ENCODE data around the gene MZT1.

MZT1 gene

GRCh38 chr13:72698164-72698563 is 29.3 kb downstream of the MZT1 start:
- Mint-ChIP-seq H3K4me1 (no peaks in the 10 kb centered on the region), H3K9me3 (no peaks in the 10 kb centered on the region), H3K27me3 (peaks cover 16% of the 10 kb centered on the region), H3K27ac (no peak overlapping the region), H3K4me3 (no peak overlapping the region)
- DNase-seq (no peak), ATAC-seq (no peak)

DNA sequence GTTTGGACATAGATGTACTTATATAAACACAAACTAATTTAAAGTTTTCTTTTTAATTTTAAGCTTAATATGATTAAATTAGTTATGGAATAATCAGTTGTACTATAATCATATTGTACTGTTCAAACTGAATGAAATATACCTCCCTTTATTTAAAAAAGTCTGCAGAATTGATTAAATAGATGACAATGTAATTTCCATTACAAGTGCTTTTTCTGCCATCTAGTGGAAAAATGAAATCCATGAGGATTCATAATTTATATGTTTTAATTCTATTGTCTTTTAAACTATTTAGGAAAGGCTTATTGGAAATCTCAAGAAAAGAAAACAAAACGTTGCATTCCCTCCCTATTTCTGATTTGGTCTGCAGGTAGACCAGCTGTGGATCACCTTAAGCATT is 30.9 kb downstream of the MZT1 start:
- Mint-ChIP-seq H3K4me1 (no peaks in the 10 kb centered on the region), H3K27me3 (peaks cover 16% of the 10 kb centered on the region), H3K9me3 (peaks cover 0 to 7% of the 10 kb centered on the region in 2 donors), H3K4me3 (no peak overlapping the region), H3K27ac (no peak overlapping the region)
- DNase-seq (no peak), ATAC-seq (no peak)

DNA sequence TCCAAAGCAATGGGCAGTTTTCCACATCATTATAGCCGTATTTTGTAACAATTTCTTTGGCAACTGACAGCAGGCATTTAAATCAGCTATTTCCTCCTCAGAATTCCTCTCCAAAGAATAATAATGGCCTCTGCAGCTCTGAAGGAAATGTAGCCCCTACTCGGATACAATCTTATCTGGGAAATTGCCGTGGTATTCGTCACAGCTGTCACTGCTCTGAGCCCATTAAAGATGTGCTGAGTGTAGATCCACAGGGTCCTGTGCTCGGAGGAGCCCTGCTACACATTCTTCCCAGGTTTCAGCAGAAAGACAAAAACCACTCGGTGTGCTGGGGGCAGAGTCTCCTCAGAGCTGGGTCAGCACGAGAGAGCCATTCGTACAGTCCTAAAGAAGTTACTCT is 33.1 kb downstream of the MZT1 start:
- Mint-ChIP-seq H3K9me3 (peaks cover 0 to 15% of the 10 kb centered on the region in 2 donors), H3K4me3 (no peak overlapping the region), H3K27ac (no peak overlapping the region), H3K27me3 (peaks cover 27% of the 10 kb centered on the region), H3K4me1 (no peaks in the 10 kb centered on the region)
- DNase-seq: no peak
- ATAC-seq: no peak

GRCh38 chr13:72693832-72694231 is 33.6 kb downstream of the MZT1 start:
- no peak for ATAC-seq
- H3K4me3 Mint-ChIP-seq: no peak overlapping the region
- DNase-seq: no peak
- no peaks in the 10 kb centered on the region for H3K4me1 Mint-ChIP-seq
- H3K9me3 Mint-ChIP-seq: peaks cover 0 to 15% of the 10 kb centered on the region in 2 donors
- H3K27me3 Mint-ChIP-seq: peaks cover 27% of the 10 kb centered on the region
- H3K27ac Mint-ChIP-seq: no peak overlapping the region

DNA sequence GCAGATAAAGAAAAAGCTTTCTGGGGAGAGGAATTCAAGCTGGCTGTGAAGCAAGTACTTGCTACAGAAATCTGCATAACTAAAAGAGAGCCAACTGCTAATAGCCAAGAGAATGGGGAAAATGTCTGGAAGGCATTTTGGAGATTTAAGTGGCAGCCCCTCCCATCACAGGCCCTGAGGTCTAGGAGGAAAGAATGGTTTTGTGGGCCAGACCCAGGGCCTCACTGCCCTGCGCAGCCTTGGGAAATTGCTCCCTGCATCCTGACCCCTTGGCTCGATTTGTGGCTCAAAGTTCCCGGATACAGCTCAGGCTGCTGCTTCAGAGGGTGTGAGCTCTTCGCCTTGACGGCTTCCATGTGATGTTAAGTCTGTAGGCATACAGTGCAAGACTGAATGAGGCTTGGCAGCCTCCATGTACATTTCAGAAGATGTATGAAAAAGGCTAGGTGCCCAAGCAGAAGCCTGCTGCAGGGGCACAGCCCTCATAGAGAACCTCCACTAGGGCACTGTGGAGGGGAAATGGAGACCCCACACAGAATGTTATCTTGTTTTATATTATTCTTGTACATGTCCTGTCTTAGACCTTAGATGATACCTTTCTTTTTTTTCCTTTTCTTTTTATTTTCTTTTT is 34.4 kb downstream of the MZT1 start:
- no peak for ATAC-seq

GRCh38 chr13:72689181-72689696 is 38.2 kb downstream of the MZT1 start:
- no peak for DNase-seq
- Mint-ChIP-seq H3K9me3 (peaks cover 0 to 15% of the 10 kb centered on the region in 2 donors), H3K4me3 (no peak overlapping the region), H3K27me3 (peaks cover 21% of the 10 kb centered on the region), H3K4me1 (no peaks in the 10 kb centered on the region), H3K27ac (no peak overlapping the region)
- no peak for ATAC-seq

More for the DNA sequence above, 34.4 kb downstream of the MZT1 start:
- Mint-ChIP-seq H3K4me3 (no peak overlapping the region), H3K27me3 (peaks cover 27% of the 10 kb centered on the region), H3K27ac (no peak overlapping the region), H3K4me1 (no peaks in the 10 kb centered on the region), H3K9me3 (peaks cover 0 to 15% of the 10 kb centered on the region in 2 donors)
- no peak for DNase-seq

DNA sequence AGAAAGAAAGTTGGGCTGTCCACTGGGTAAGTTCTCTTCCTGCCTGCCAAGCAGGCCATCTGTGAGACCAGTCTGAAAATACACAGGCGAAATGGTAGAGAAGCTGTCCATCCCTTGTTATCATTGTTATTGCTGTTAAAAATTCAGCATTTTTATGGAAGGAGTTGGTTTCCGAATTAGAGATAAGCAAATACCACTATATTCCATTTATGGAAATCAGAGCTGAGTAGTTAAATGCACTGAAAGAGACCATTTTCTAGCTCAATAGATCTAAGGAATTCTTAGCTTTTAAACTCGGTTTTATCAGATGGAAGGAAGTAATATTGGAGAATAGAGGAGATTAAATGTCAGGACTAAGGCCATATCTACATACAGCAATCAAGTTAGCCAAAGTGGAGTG is 40.7 kb downstream of the MZT1 start:
- Mint-ChIP-seq H3K9me3 (peaks cover 0 to 8% of the 10 kb centered on the region in 2 donors), H3K4me3 (no peak overlapping the region), H3K27me3 (peaks cover 21% of the 10 kb centered on the region), H3K4me1 (no peaks in the 10 kb centered on the region), H3K27ac (no peak overlapping the region)
- DNase-seq (no peak), ATAC-seq (no peak)

DNA sequence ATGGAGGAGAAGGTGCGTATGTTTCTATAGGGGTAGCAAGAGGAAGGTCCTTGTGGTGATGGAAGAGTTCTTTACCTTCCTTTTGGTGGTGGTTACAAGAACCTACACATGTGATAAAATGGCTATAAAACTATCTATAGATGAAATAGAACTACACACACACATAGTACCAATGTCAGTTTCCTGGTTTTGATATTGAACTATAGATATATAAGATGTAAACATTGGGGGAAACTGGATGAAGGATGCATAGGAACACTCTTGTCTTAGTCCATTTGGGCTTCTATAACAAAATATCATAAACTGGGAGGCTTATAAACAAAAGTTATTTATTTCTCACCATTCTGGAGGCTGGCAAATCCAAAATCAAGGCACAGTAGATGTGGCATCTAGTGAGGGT is 47.1 kb downstream of the MZT1 start:
- Mint-ChIP-seq H3K27me3 (no peaks in the 10 kb centered on the region), H3K4me1 (no peaks in the 10 kb centered on the region), H3K9me3 (no peaks in the 10 kb centered on the region), H3K4me3 (no peak overlapping the region), H3K27ac (no peak overlapping the region)
- DNase-seq: no peak
- no peak for ATAC-seq

- no peaks in the 10 kb centered on the region for H3K27me3 Mint-ChIP-seq
- H3K4me1 Mint-ChIP-seq: no peaks in the 10 kb centered on the region
- H3K4me3 Mint-ChIP-seq: no peak overlapping the region
- ATAC-seq (no peak), DNase-seq (no peak)
- H3K9me3 Mint-ChIP-seq: no peaks in the 10 kb centered on the region
- H3K27ac Mint-ChIP-seq: no peak overlapping the region
These were observed 49.1 kb downstream of the MZT1 start for GRCh38 chr13:72678312-72678711.

- DNase-seq (no peak), ATAC-seq (no peak)
- no peaks in the 10 kb centered on the region for H3K4me1 Mint-ChIP-seq
- no peaks in the 10 kb centered on the region for H3K27me3 Mint-ChIP-seq
- no peak overlapping the region for H3K4me3 Mint-ChIP-seq
- no peaks in the 10 kb centered on the region for H3K9me3 Mint-ChIP-seq
- H3K27ac Mint-ChIP-seq: no peak overlapping the region
These were observed 50.0 kb downstream of the MZT1 start for GRCh38 chr13:72677431-72677830.

- no peak overlapping the region for H3K27ac Mint-ChIP-seq
- no peaks in the 10 kb centered on the region for H3K4me1 Mint-ChIP-seq
- ATAC-seq: no peak
- H3K4me3 Mint-ChIP-seq: no peak overlapping the region
- no peaks in the 10 kb centered on the region for H3K9me3 Mint-ChIP-seq
- no peaks in the 10 kb centered on the region for H3K27me3 Mint-ChIP-seq
- no peak for DNase-seq
These were observed 61.0 kb downstream of the MZT1 start for GRCh38 chr13:72666391-72666790.

- H3K9me3 Mint-ChIP-seq: no peaks in the 10 kb centered on the region
These were observed 64.9 kb downstream of the MZT1 start for GRCh38 chr13:72662548-72662947.

More at GRCh38 chr13:72662548-72662947, 64.9 kb downstream of the MZT1 start:
- H3K27me3 Mint-ChIP-seq: no peaks in the 10 kb centered on the region
- no peak for DNase-seq
- no peak overlapping the region for H3K27ac Mint-ChIP-seq
- ATAC-seq: no peak
- H3K4me3 Mint-ChIP-seq: no peak overlapping the region
- H3K4me1 Mint-ChIP-seq: no peaks in the 10 kb centered on the region

All from stimulated activated naive CD8-positive, alpha-beta T cell treated with anti-CD3 and anti-CD28 coated beads, Interleukin-15, amount 100 ng/mL, for 72 hours (primary cell).